Hepatocyte (in vitro differentiated cells): ENCODE measurements around the gene ABCC3. TPM values are rescaled to one million over a fixed set of nuclear protein-coding genes. Genes with fewer than 3 reads are reported as not detected.
A peak's percentile ranks its signal among the peaks of the same experiment; 100 is the strongest.
"Not testable (repeated sequence)": the region's sequence is repeated elsewhere in the genome, so short reads cannot be mapped to it uniquely, and the experiment has no call there.

Experiments used
- DNase-seq: peaks from one replicate; pipeline ENCODE4 v3.0.0-alpha.2; 2016; ENCODE audit warnings: low spot score
- H2AFZ ChIP-seq: fragments of 200-600 bp; sonication (generic); 2 replicates; pipeline ENCODE4 v1.6.0; 2016; ENCODE audit warnings: antibody characterized with exemption, mild to moderate bottlenecking
- H3K27ac ChIP-seq: fragments of 200-600 bp; sonication (generic); 2 replicates; pipeline ENCODE4 v1.5.1; 2016; ENCODE audit warnings: mild to moderate bottlenecking
- H3K27me3 ChIP-seq: fragments of 200-600 bp; sonication (generic); 2 replicates; pipeline ENCODE4 v1.6.1; 2016
- H3K36me3 ChIP-seq: fragments of 200-600 bp; sonication (generic); replicated peaks from 2 replicates; pipeline ENCODE4 v1.5.1; 2016; ENCODE audit warnings: low read depth; ENCODE audit not compliant: insufficient read depth
- H3K4me1 ChIP-seq: fragments of 200-600 bp; sonication (generic); 2 replicates; pipeline ENCODE4 v1.5.1; 2016; ENCODE audit warnings: mild to moderate bottlenecking, moderate library complexity; ENCODE audit not compliant: insufficient read depth
- H3K4me2 ChIP-seq: fragments of 200-600 bp; sonication (generic); 2 replicates; pipeline ENCODE4 v1.6.0; 2016
- H3K4me3 ChIP-seq: fragments of 200-600 bp; sonication (generic); 2 replicates; pipeline ENCODE4 v1.5.1; 2016; ENCODE audit warnings: mild to moderate bottlenecking
- H3K79me2 ChIP-seq: fragments of 200-600 bp; sonication (generic); 2 replicates; pipeline ENCODE4 v1.6.0; 2017; ENCODE audit warnings: mild to moderate bottlenecking
- H3K9me2 ChIP-seq: fragments of 200-600 bp; sonication (generic); replicated peaks from 2 replicates; pipeline ENCODE4 v1.6.0; 2017; ENCODE audit warnings: mild to moderate bottlenecking; ENCODE audit not compliant: insufficient read depth
- H3K9me3 ChIP-seq: fragments of 200-600 bp; sonication (generic); 2 replicates; pipeline ENCODE4 v1.5.1; 2016; ENCODE audit warnings: low read depth, mild to moderate bottlenecking
- H4K20me1 ChIP-seq: fragments of 200-600 bp; sonication (generic); 2 replicates; pipeline ENCODE4 v1.6.0; 2016; ENCODE audit warnings: mild to moderate bottlenecking; ENCODE audit not compliant: insufficient read depth, poor library complexity, severe bottlenecking
- EZH2 ChIP-seq: fragments of 200-600 bp; sonication (generic); IDR thresholded peaks from 2 replicates; pipeline ENCODE4 v1.6.1; 2016; ENCODE audit warnings: antibody characterized with exemption, mild to moderate bottlenecking, borderline replicate concordance
- EZH2phosphoT487 ChIP-seq: fragments of 200-600 bp; sonication (generic); IDR thresholded peaks from one replicate; pipeline ENCODE4 v1.6.1; 2018; ENCODE audit warnings: antibody characterized with exemption, mild to moderate bottlenecking, low read depth, moderate library complexity; ENCODE audit not compliant: unreplicated experiment, severe bottlenecking
- WGBS: methylation state at CpG from one replicate; pipeline ENCODE4 v1.1.6; 2016; ENCODE audit warnings: low lambda C conversion rate; ENCODE audit errors: missing lambda C conversion rate; 5-methylcytosine and 5-hydroxymethylcytosine counted together
- polyA plus RNA-seq: library from polyadenylated mRNA; unstranded; fragments of >200 nt; fragmentation: Nextera tagmentation; extraction: Ambion mirVana; gene quantifications from 2 replicates; pipeline ENCODE4 v1.2.1, GENCODE V29; 2016
- total RNA-seq: library from RNA; depleted of rRNA; stranded (reverse); fragments of >200 nt; gene quantifications from 2 replicates; pipeline ENCODE4 v1.2.3, GENCODE V29; 2014
- TF ChIP-seq, protein P1 (sequence below): fragments of 200-600 bp; sonication (generic); IDR thresholded peaks from 2 replicates; pipeline ENCODE4 v1.5.1; 2016; ENCODE audit warnings: antibody characterized with exemption, mild to moderate bottlenecking; ENCODE audit not compliant: poor library complexity

Gene ABCC3
- total and polyA plus RNA-seq, 2 experiments from 2014 or later: 16.9 to 18.1 TPM

DNA sequence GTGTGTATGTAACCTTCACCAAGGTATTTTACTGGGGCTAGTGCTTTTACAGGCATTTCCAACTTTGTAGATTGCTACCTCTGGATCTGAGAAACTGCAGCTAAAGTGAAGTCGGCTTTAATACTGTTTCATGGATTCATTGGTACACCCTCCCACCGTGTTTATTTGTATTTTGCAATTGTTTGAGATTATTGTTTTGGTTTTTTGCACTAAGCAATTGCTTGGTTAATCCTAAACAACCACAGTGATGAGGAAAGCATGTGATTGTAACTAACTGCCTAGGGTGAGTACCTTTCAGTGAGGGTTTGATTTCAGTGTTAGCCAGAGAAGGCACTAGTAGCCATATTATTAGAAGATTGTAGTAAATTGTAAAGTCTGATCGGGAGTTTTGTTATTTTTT, 88.1 kb downstream of the ABCC3 start:
- Histone ChIP-seq H3K36me3 (no peaks in the 10 kb centered on the region), H3K4me1 (peaks cover 31% of the 10 kb centered on the region), H3K9me3 (no peaks in the 10 kb centered on the region), H3K27ac (no peak overlapping the region), H2AFZ (no peak overlapping the region), H3K4me3 (peak overlapping the region; percentile 21), H3K4me2 (peak overlapping the region; percentile 90), H3K79me2 (peaks cover 84% of the 10 kb centered on the region), H4K20me1 (peaks cover 80% of the 10 kb centered on the region), H3K9me2 (no peaks in the 10 kb centered on the region), H3K27me3 (no peaks in the 10 kb centered on the region)
- DNase-seq: no peak
- 66% methylated on average over 3 of the region's 3 CpGs for WGBS
- TF ChIP-seq EZH2phosphoT487 (no peak), EZH2 (no peak)
- TF ChIP-seq, protein P1, sequence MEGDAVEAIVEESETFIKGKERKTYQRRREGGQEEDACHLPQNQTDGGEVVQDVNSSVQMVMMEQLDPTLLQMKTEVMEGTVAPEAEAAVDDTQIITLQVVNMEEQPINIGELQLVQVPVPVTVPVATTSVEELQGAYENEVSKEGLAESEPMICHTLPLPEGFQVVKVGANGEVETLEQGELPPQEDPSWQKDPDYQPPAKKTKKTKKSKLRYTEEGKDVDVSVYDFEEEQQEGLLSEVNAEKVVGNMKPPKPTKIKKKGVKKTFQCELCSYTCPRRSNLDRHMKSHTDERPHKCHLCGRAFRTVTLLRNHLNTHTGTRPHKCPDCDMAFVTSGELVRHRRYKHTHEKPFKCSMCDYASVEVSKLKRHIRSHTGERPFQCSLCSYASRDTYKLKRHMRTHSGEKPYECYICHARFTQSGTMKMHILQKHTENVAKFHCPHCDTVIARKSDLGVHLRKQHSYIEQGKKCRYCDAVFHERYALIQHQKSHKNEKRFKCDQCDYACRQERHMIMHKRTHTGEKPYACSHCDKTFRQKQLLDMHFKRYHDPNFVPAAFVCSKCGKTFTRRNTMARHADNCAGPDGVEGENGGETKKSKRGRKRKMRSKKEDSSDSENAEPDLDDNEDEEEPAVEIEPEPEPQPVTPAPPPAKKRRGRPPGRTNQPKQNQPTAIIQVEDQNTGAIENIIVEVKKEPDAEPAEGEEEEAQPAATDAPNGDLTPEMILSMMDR: no peak

DNA sequence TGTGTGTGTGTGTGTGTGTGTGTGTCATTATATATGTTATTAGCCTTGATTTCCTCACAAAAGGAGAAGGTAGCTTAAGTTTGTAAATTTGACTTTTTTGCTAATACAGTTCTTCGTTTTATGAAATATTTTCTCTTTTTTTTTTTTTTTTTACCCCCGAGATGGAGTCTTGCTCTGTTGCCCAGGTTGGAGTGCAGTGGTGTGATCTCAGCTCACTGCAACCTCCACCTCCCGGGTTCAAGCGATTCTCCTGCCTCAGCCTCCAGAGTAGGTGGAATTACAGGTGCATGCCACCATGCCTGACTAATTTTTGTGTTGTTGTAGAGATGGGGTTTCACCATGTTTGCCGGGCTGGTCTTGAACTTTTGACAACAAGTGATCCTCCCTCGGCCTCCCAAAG, 89.9 kb downstream of the ABCC3 start:
- DNase-seq, H3K4me2 ChIP-seq, H3K27me3 ChIP-seq, H3K36me3 ChIP-seq, H3K9me3 ChIP-seq, H3K4me3 ChIP-seq, H3K27ac ChIP-seq, H2AFZ ChIP-seq, H3K9me2 ChIP-seq: not testable (repeated sequence)
- 95% methylated on average over 6 of the region's 6 CpGs for WGBS
- H4K20me1 ChIP-seq: peaks cover 99% of the 10 kb centered on the region
- peaks cover 100% of the 10 kb centered on the region for H3K79me2 ChIP-seq
- peaks cover 31% of the 10 kb centered on the region for H3K4me1 ChIP-seq

DNA sequence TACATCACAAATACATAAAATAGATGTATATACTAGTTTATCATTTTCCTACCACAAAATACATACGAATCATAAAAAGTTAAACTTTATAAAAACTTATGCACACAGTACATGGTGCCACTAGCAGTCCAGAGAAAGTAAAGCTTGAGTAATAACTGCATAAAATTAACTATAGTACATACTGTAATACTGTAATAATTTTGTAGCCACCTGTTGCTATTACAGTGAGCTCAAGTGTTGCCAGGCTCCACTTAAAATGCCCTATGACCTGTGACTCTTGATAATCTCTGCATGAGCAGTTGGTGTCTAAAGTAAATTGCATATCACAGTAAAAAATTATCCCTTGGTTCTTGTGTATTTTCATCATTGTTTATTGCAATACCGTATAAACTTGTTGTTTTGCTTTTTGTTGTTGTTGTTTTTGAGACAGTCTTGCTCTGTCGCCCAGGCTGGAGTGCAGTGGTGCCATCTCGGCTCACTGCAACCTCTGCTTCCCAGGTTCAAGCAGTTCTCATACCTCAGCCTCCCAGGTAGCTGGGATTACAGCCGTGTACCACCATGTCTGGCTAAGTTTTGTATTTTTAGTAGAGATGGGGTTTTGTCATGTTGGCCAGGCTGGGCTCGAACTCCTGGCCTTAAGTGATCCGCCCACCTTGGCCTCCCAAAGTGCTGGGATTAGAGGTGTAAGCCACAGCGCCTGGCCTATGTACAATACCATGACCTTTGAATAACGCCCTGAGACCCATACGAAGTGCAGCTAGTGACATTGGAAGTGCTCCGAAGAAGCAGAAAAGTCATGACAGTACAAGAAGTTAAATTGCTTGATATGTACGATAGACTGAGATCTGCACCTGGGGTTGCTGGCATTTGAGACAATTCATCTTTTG, 91.3 kb downstream of the ABCC3 start:
- no peak overlapping the region for H3K27ac ChIP-seq
- H3K9me2 ChIP-seq: no peaks in the 10 kb centered on the region
- TF ChIP-seq EZH2phosphoT487 (no peak), EZH2 (no peak)
- TF ChIP-seq, protein P1: no peak
- no peaks in the 10 kb centered on the region for H3K27me3 ChIP-seq
- H4K20me1 ChIP-seq: peaks cover 100% of the 10 kb centered on the region
- no peaks in the 10 kb centered on the region for H3K36me3 ChIP-seq
- peaks cover 31% of the 10 kb centered on the region for H3K4me1 ChIP-seq
- H3K79me2 ChIP-seq: peaks cover 100% of the 10 kb centered on the region
- H3K4me2 ChIP-seq: no peak overlapping the region
- no peak overlapping the region for H3K4me3 ChIP-seq
- no peak overlapping the region for H2AFZ ChIP-seq
- DNase-seq: no peak
- WGBS: 83% methylated on average over 12 of the region's 12 CpGs
- H3K9me3 ChIP-seq: no peaks in the 10 kb centered on the region

DNA sequence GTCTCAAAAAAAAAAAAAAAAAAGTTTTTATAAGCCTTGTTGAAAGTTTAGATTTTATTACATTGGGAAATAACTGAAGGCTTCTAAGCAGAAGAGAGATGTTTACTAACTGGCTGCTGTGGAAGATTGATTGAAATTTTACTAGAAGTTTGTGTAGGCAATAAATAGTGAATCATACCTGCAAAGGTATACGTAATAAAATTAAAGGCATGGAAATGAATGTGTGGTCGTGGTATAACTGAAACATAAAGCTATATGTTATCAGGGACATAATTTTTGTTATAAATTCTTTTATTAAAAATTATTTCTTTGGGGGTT, 93.4 kb downstream of the ABCC3 start:
- Histone ChIP-seq H3K36me3 (no peaks in the 10 kb centered on the region), H2AFZ (no peak overlapping the region), H3K4me1 (peaks cover 20% of the 10 kb centered on the region), H3K9me3 (no peaks in the 10 kb centered on the region), H3K4me3 (no peak overlapping the region), H3K79me2 (peaks cover 100% of the 10 kb centered on the region), H3K9me2 (no peaks in the 10 kb centered on the region), H3K4me2 (no peak overlapping the region), H3K27me3 (no peaks in the 10 kb centered on the region), H3K27ac (no peak overlapping the region), H4K20me1 (peaks cover 100% of the 10 kb centered on the region)
- WGBS: 78% methylated on average over 2 of the region's 2 CpGs
- no peak for DNase-seq
- TF ChIP-seq EZH2phosphoT487: no peak
- no peak for TF ChIP-seq EZH2
